Panc1 (cell line): Measurements from ENCODE around the gene NANS. TPM values are rescaled to one million over a fixed set of nuclear protein-coding genes. Genes with fewer than 3 reads are reported as not detected.
A peak's percentile ranks its signal among the peaks of the same experiment; 100 is the strongest.

Source experiments
- ATAC-seq: fragments of 200-7000 bp; cut with Tn5 transposase; 2 replicates; pipeline ENCODE4 v1.9.1; 2020; ENCODE audit warnings: mild to moderate bottlenecking, moderate library complexity
- BruUV-seq: library from RNA; stranded (reverse); fragments of 400-500 nt; replicated peaks from 2 replicates; lab custom pipeline; 2021; lab: Mats Ljungman, UMichigan
- CTCF ChIA-PET: fragments of 300-600 bp; sonication (Branson Sonifier 250); formaldehyde crosslinking; loops from one replicate; lab custom pipeline; 2022; ENCODE audit warnings: antibody characterized with exemption; lab: Charles Lee
- POLR2A ChIA-PET: fragments of 300-600 bp; sonication (Branson Sonifier 250); formaldehyde crosslinking; loops from one replicate; lab custom pipeline; 2022; ENCODE audit warnings: antibody characterized with exemption; lab: Charles Lee
- DNase-seq: peaks from one replicate; pipeline ENCODE4 v3.0.0-alpha.2; 2010; ENCODE audit warnings: low read depth, low spot score
- H3K27ac ChIP-seq: 2 replicates; pipeline ENCODE4 v1.5.1; 2011; ENCODE audit warnings: mild to moderate bottlenecking, low read length, inconsistent platforms
- H3K27me3 ChIP-seq: fragments of 200-500 bp; sonication (Bioruptor generic); 2 replicates; pipeline ENCODE4 v1.6.0; 2014; ENCODE audit warnings: low read length, inconsistent platforms; ENCODE audit not compliant: control insufficient read depth, insufficient read depth
- H3K36me3 ChIP-seq: fragments of 200-500 bp; sonication (Bioruptor generic); 2 replicates; pipeline ENCODE4 v1.5.1; 2014; ENCODE audit warnings: inconsistent platforms, mild to moderate bottlenecking, low read length, moderate library complexity; ENCODE audit not compliant: control insufficient read depth, insufficient read depth
- H3K4me1 ChIP-seq: 2 replicates; pipeline ENCODE4 v1.5.1; 2011; ENCODE audit warnings: inconsistent platforms, mild to moderate bottlenecking, low read length, moderate library complexity; ENCODE audit not compliant: control insufficient read depth, insufficient read depth
- H3K4me3 ChIP-seq, 2 experiments: 2 replicates each; pipeline ENCODE4 v1.5.1; 2011 to 2012; ENCODE audit warnings: low read depth in 2 of 2, low read length in 2 of 2, mild to moderate bottlenecking in 2 of 2, inconsistent platforms in 1 of 2, moderate library complexity in 1 of 2
- H3K9me3 ChIP-seq: fragments of 200-500 bp; sonication (Bioruptor generic); 2 replicates; pipeline ENCODE4 v1.5.1; 2014; ENCODE audit warnings: low read depth, mild to moderate bottlenecking, inconsistent platforms, low read length, moderate library complexity; ENCODE audit not compliant: control insufficient read depth, insufficient read depth
- CTCF ChIP-seq: fragments of 450-650 bp; IDR thresholded peaks from 2 replicates; pipeline ENCODE4 v1.5.1; 2017; ENCODE audit warnings: mild to moderate bottlenecking
- POLR2AphosphoS5 ChIP-seq: IDR thresholded peaks from 2 replicates; pipeline ENCODE4 v1.6.1; 2012; ENCODE audit warnings: mild to moderate bottlenecking, low read depth, low read length, moderate library complexity
- REST ChIP-seq, 2 experiments: IDR thresholded peaks; 2 replicates each; pipeline ENCODE4 v1.6.1; 2011 to 2012; ENCODE audit warnings: low read depth in 2 of 2, control low read depth in 1 of 2, low read length in 1 of 2, mild to moderate bottlenecking in 1 of 2, moderate library complexity in 1 of 2; ENCODE audit not compliant: insufficient read depth in 1 of 2
- SIN3A ChIP-seq: IDR thresholded peaks from 2 replicates; pipeline ENCODE4 v1.6.1; 2012; ENCODE audit warnings: low read depth, mild to moderate bottlenecking, low read length, moderate library complexity, borderline replicate concordance; ENCODE audit not compliant: insufficient read depth
- TCF7L2 ChIP-seq: IDR thresholded peaks from 2 replicates; pipeline ENCODE4 v1.6.1; 2011; ENCODE audit warnings: mild to moderate bottlenecking, low read depth, low read length, inconsistent platforms
- in situ Hi-C: cut with HindIII; loops from 2 replicates; pipeline ENCODE4 v1.10.0; 2016; ENCODE audit warnings: low sequenced_read_pairs, low pct_unique_long_range_greater_than_20kb
- intact Hi-C: fragments of 100-400 bp; cut with micrococcal nuclease; formaldehyde crosslinking; loops from one replicate; pipeline ENCODE4 v1.10.0; 2022; ENCODE audit not compliant: unreplicated experiment
- total RNA-seq: library from RNA; stranded (reverse); gene quantifications from one replicate; pipeline ENCODE4 v1.2.1, GENCODE V29; 2021; ENCODE audit not compliant: unreplicated experiment

Gene NANS
- total RNA-seq, 1 experiment from 2014 or later: 41.0 TPM

GRCh38 chr9:98020476-98021145 is 35.9 kb upstream of the NANS start:
- Histone ChIP-seq H3K27me3 (no peaks in the 10 kb centered on the region), H3K36me3 (peaks cover 11% of the 10 kb centered on the region), H3K4me1 (no peaks in the 10 kb centered on the region), H3K9me3 (no peaks in the 10 kb centered on the region), H3K27ac (no peak overlapping the region), H3K4me3 (no peak overlapping the region)
- ChIA-PET POLR2A (no interaction called here), CTCF (interaction anchor here (0.8 kb wide), 1 partner anchor 84 kb away, joined by 3 read pairs; no protein-coding TSS in a partner anchor)
- DNase-seq: no peak
- TF ChIP-seq TCF7L2 (no peak), SIN3A (no peak), REST (IDR thresholded peaks at IDR 0.05; ENCODE audit: insufficient read depth in 1 of 2, low read depth in 2 of 2, low read length in 1 of 2) (no peak), CTCF (no peak), POLR2AphosphoS5 (no peak)
- no TSS peak for BruUV-seq
- intact Hi-C loops: no loop called here
- peak; percentile 47 for ATAC-seq
- in situ Hi-C loops: no loop called here

- BruUV-seq: no TSS peak
- TF ChIP-seq TCF7L2 (no peak), SIN3A (no peak), CTCF (no peak), POLR2AphosphoS5 (no peak), REST (IDR thresholded peaks at IDR 0.05; ENCODE audit: insufficient read depth in 1 of 2, low read depth in 2 of 2, low read length in 1 of 2) (no peak)
- DNase-seq (no peak), ATAC-seq (no peak)
- in situ Hi-C loops: no loop called here
- no peaks in the 10 kb centered on the region for H3K4me1 ChIP-seq
- H3K9me3 ChIP-seq: no peaks in the 10 kb centered on the region
- no peak overlapping the region for H3K27ac ChIP-seq
- POLR2A ChIA-PET: no interaction called here
- peaks cover 2% of the 10 kb centered on the region for H3K36me3 ChIP-seq
- CTCF ChIA-PET: no interaction called here
- intact Hi-C loops: no loop called here
- no peak overlapping the region for H3K4me3 ChIP-seq
- no peaks in the 10 kb centered on the region for H3K27me3 ChIP-seq
These were observed 35.1 kb upstream of the NANS start for GRCh38 chr9:98021306-98022040.
